Amniotic epithelial cell (primary cell): ENCODE measurements around the gene CERKL.

Experiments used
- DNase-seq: peaks from one replicate; pipeline ENCODE4 v3.0.0-alpha.2; 2010; ENCODE audit warnings: low read depth

The CERKL gene

GRCh38 chr2:181678861-181679543, 22.1 kb upstream of the CERKL start:
- DNase-seq = no peak

- DNase-seq = peak; percentile 77
Measured at GRCh38 chr2:181677912-181678586, 21.1 kb upstream of the CERKL start.

DNA sequence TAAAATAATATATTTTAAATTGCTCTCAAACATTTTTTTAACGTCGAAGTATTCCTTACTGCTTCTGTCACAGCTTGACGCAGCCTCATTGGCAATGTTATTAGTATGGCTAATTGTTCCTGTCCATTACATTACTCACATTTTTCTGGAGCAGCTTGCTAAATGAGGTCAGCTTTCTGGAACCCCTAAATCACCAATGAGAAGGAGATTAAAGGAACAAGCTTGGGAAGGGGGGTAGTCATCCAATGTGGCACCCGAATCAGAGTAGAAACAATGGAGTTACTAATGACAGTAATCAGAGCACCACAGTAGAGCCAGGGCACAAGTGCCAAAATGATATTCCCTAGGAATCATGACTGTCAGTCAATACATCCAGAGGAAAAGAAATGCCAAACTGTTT, 18.3 kb upstream of the CERKL start:
- no peak for DNase-seq

- no peak for DNase-seq
Measured at GRCh38 chr2:181674461-181674860, 17.6 kb upstream of the CERKL start.

DNA sequence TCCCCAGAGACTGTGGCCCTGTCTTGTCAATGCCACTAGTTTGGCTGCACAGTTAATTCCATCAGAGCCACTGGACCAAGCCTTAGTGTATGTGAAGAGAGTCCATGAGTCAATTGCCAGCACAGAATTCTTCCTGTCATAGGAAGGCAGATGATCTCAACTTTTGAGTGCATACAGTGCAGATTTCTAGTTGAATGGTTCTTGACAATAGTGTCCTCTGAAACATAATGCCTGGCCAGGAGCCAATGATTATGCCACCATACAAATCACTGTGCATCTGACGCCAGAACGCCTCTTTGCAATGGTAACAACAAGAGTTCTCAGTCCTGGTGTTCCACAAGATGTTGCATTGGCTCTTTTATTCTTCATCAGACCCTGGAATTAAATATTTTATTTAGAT, 16.3 kb upstream of the CERKL start:
- DNase-seq = no peak

- no peak for DNase-seq
Measured at GRCh38 chr2:181672255-181673008, 15.5 kb upstream of the CERKL start.

DNA sequence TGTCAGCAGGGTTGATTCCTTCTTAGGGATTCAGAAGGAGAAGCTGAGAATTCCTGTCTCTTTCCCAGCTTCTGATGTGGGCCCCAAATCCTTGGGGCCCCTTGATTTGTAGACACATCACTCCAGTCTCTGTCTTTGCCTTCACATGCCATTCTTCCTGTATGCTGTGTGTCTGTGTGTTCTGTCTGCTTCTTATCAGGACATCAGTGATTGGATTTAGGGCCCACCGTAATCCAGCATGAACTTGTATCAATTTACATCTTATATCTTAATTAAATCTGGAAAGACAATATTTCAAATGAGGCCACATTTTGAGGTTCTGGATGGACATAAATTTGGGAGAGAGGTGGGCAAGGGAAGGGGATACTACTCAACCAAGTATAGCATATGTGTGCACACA, 13.7 kb upstream of the CERKL start:
- no peak for DNase-seq

- DNase-seq = no peak
Measured at GRCh38 chr2:181667234-181667633, 10.3 kb upstream of the CERKL start.

GRCh38 chr2:181662287-181662686, 5.4 kb upstream of the CERKL start:
- DNase-seq = no peak

DNA sequence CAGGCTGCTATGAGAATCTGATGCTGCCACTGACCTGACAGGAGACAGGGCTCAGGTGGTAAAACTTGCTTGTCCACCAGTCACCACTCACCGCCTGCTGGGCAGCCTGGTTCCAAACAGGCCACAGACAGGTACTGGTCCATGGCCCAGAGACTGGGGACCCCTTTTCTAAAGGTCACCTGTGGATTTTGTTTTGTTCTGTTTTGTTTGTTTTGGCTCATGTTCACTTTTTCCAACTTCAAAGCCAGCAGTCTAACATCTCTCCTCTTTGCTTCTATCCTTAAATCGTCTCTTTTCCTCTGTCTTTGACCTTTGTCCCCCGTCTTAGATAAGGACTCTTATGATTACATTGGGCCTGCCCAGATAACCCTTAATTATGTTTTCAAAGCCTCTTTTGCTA, 3.3 kb upstream of the CERKL start:
- no peak for DNase-seq

DNA sequence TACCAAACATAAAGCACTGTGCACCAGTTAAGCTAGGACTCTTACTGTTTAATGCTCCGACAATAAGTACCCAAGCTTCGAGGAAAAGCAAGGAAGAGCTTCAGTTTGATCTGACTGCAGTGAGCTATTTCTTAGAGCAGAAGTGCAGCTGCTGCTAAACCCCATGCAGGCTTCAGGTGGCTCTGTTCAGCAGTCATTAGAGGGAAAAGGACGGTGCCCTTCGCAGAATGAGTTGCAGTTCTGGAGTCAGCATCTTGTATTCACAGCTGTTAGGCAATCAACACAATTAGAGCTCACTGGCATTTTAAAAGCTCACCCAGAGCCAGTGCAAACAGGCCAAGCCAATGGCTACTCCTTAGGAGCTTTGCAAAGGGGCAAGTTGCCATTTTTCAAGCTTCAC, 1.5 kb upstream of the CERKL start:
- no peak for DNase-seq

DNA sequence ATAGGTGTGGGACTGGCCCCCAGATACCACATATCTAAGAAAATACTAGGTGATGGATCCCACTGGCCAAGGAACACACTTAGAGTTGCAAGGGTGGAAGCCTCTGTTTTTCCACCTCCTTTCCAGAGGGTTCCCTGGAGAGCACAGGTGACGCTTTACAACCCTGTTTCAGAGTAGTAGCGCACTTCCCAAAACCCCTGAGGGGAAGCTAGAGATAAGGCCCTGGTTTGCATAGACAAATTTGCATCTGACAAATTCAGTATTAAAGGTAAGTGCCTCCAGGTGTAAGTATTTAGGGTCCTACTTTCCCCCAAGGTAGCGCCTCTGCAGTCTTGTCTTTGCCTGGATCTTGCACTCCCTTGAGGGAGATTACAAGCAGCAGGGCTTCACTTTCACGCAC, 474 bp upstream of the CERKL start:
- no peak for DNase-seq

- peak; percentile 6 for DNase-seq
Measured at GRCh38 chr2:181655519-181655918, 1.4 kb downstream of the CERKL start.

DNA sequence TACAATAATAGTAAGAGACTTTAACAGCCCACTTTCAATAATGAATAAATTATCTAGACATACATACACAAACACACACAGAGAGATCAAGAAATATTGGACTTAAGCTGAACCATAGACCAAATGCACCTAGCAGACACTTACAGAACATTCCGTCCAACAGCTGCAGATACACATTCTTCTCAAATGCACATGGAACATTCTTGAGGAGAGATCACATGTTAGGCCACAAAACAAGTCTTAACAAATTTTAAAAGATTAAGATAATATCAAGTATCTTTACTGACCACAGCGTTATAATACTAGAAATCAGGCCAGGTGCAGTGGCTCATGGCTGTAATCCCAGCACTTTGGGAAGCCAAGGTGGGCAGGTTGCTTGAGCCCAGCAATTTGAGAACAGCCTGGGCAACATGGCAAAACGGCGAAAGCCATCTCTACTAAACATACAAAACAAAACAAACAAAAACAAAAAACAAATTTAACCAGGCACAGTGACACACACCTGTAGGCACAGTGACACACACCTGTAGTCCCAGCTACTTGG, 7.4 kb downstream of the CERKL start:
- DNase-seq = peak; percentile 5

DNA sequence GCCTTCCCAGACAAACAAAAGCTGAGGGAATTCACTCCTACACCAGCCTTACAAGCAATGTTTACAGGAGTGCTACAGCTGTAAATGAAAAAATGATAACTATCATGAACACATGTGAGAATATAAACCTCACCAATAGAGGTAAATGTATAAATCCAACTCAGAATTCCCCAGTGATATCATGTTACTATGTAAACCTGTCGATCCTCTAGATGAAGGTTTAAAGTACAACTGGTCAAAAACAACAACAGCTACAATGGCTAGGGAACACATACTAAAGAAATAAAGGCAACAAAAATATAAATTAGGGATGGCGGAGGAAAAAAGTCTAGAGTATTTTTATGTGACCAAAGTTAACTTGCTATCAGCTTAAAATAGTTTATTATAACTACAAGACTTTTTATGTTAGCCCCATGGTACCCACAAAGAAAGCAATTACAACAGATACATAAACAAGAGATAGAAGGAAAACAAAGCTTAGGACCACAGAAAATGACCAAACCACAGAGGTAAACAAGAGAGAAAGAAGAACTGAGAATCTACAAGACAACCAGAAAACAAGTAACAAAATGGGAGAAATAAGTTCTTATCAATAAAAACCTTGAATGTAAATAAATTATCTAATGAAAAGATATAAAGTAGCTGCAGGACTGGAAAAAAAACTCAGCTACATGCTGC, 8.3 kb downstream of the CERKL start:
- DNase-seq = no peak

GRCh38 chr2:181646415-181646987, 10.4 kb downstream of the CERKL start:
- no peak for DNase-seq

DNA sequence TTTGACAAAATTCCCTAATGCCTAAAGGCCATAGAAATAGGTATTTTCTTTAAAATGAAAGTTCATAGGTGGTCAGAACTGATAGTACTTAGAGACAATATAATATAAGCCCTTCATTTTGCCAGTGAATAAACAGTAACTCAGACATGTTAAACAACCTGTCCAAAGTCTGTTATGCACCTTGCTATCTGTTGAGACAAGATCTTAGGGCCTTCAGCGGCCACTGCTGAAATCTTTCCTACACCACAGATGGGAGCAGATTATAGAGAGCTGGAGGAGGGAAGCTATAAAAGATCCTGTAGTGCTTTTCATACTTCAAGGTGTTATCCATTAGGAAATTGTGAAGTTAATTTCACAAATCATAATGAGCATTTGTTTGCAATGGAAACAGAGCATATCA, 13.8 kb downstream of the CERKL start:
- no peak for DNase-seq

GRCh38 chr2:181642086-181642485, 14.8 kb downstream of the CERKL start:
- DNase-seq = peak; percentile 2

DNA sequence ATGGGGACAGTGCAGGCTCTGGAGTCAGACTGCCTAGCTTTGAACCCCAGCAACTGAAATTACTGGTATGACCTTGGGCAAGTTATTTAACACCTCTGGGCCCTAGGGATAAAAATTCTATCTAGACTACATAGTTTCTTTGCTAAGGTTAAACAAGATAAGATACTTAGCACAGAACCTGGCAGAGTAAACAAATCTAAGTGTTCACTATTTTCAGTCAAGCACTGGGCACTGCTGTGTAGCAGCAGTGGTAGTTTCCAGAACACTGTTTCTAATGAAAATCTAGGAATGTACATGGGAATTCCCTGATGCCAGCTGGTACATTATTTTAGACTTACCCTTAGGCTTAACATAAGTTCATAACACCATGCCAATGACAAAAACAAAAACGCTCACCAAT, 17.2 kb downstream of the CERKL start:
- DNase-seq = no peak

GRCh38 chr2:181632733-181633401, 24.0 kb downstream of the CERKL start:
- no peak for DNase-seq
